Body of pancreas (tissue), 4 donors: ENCODE results near the gene SYNE1. TPM values are rescaled to one million over a fixed set of nuclear protein-coding genes. Genes with fewer than 3 reads are reported as not detected.

Experiments
- ATAC-seq: fragments of 150-250 bp; one replicate; pipeline ENCODE4 v1.9.1; 2016
- DNase-seq, 4 donors: peaks; one replicate each; pipeline ENCODE4 v3.0.0-alpha.2; 2019
- H3K27ac ChIP-seq, 4 donors: fragments of 200-600 bp; sonication (generic); 1 replicate in 3 of 4; 2 replicates in 1 of 4; pipeline versions ENCODE4 v1.5.1 to v1.6.1; 2016 to 2019; ENCODE audit warnings: mild to moderate bottlenecking in 1 of 4, mixed read lengths in 1 of 4, moderate library complexity in 1 of 4
- H3K27me3 ChIP-seq, 2 donors: fragments of 200-600 bp; sonication (generic); one replicate each; pipeline ENCODE4 v1.6.0; 2016; ENCODE audit warnings: mild to moderate bottlenecking in 1 of 2
- H3K36me3 ChIP-seq, 2 donors: fragments of 200-600 bp; sonication (generic); replicated peaks in 1 of 2; 2 replicates each; pipeline ENCODE4 v1.5.1; 2016; ENCODE audit warnings: low read depth in 2 of 2; ENCODE audit not compliant: insufficient read depth in 1 of 2
- H3K4me1 ChIP-seq: fragments of 200-600 bp; sonication (generic); one replicate; pipeline ENCODE4 v1.6.0; 2016
- H3K4me3 ChIP-seq, 2 donors: fragments of 200-600 bp; sonication (generic); 1 replicate in 1 of 2; 2 replicates in 1 of 2; pipeline ENCODE4 v1.5.1; 2016 to 2019
- H3K9me3 ChIP-seq, 3 donors: fragments of 200-600 bp; sonication (generic); 1 replicate in 2 of 3; 2 replicates in 1 of 3; pipeline ENCODE4 v1.5.1; 2016
- CTCF ChIP-seq, 7 experiments: fragments of 450-650 bp in 4 of 7; fragments of 200-600 bp in 3 of 7; sonication (generic) in 3 of 7; IDR thresholded peaks; one replicate each; pipeline ENCODE4 v1.5.1; 2016 to 2019; ENCODE audit warnings: antibody characterized with exemption in 7 of 7
- POLR2A ChIP-seq, 3 donors: fragments of 450-650 bp; IDR thresholded peaks; one replicate each; pipeline ENCODE4 v1.6.1; 2016; ENCODE audit warnings: antibody characterized with exemption in 3 of 3, mild to moderate bottlenecking in 2 of 3
- WGBS, 2 donors: methylation state at CpG; one replicate each; pipeline ENCODE4 v1.1.5; 2017; 5-methylcytosine and 5-hydroxymethylcytosine counted together
- intact Hi-C: fragments of 100-400 bp; cut with DNase I; formaldehyde crosslinking; loops from one replicate; pipeline ENCODE4 v1.15.1; 2023
- total RNA-seq, 2 donors: library from RNA; depleted of rRNA; stranded (reverse); fragments of >200 nt; gene quantifications; one replicate each; pipeline ENCODE4 v1.1.0, GENCODE V29; 2016

SYNE1 gene
- total RNA-seq, 2 donors from 2014 or later, result 109 to 123 TPM

- WGBS, 2 donors, result 96 to 100% methylated on average over 2 of the region's 2 CpGs
- ATAC-seq (no peak), DNase-seq (no peak)
- Histone ChIP-seq H3K4me1 (no peaks in the 10 kb centered on the region), H3K27ac (no peak overlapping the region), H3K36me3 (peaks cover 0 to 34% of the 10 kb centered on the region in 2 donors), H3K27me3 (no peaks in the 10 kb centered on the region), H3K9me3 (no peaks in the 10 kb centered on the region), H3K4me3 (no peak overlapping the region)
- TF ChIP-seq POLR2A (IDR thresholded peaks at IDR 0.05) (no peak), CTCF (IDR thresholded peaks at IDR 0.05) (no peak)
- intact Hi-C loops, result no loop called here
Measured at GRCh38 chr6:152312434-152312833, 324.7 kb downstream of the SYNE1 start.

GRCh38 chr6:152310371-152310954 is 326.7 kb downstream of the SYNE1 start:
- Histone ChIP-seq H3K9me3 (no peaks in the 10 kb centered on the region), H3K27ac (no peak overlapping the region), H3K4me1 (no peaks in the 10 kb centered on the region), H3K36me3 (peaks cover 0 to 25% of the 10 kb centered on the region in 2 donors), H3K27me3 (no peaks in the 10 kb centered on the region), H3K4me3 (no peak overlapping the region)
- TF ChIP-seq CTCF (IDR thresholded peaks at IDR 0.05), result no peak
- TF ChIP-seq POLR2A (IDR thresholded peaks at IDR 0.05), result no peak
- ATAC-seq (no peak), DNase-seq (no peak)
- WGBS, 2 donors, result 89% methylated on average over 7 of the region's 7 CpGs
- intact Hi-C loops, result no loop called here

- Histone ChIP-seq H3K27ac (no peak overlapping the region), H3K36me3 (peaks cover 0 to 26% of the 10 kb centered on the region in 2 donors), H3K27me3 (no peaks in the 10 kb centered on the region), H3K4me3 (no peak overlapping the region), H3K9me3 (no peaks in the 10 kb centered on the region), H3K4me1 (no peaks in the 10 kb centered on the region)
- TF ChIP-seq CTCF (IDR thresholded peaks at IDR 0.05), result no peak
- TF ChIP-seq POLR2A (IDR thresholded peaks at IDR 0.05), result no peak
- WGBS, 2 donors, result 84 to 88% methylated on average over 6 of the region's 6 CpGs
- intact Hi-C loops, result no loop called here
- DNase-seq, result no peak
- ATAC-seq, result no peak
Measured at GRCh38 chr6:152309648-152310047, 327.5 kb downstream of the SYNE1 start.

GRCh38 chr6:152309006-152309405 is 328.2 kb downstream of the SYNE1 start:
- intact Hi-C loops, result no loop called here
- H3K9me3 ChIP-seq, result no peaks in the 10 kb centered on the region
- no peak overlapping the region for H3K27ac ChIP-seq
- DNase-seq (no peak), ATAC-seq (no peak)
- TF ChIP-seq POLR2A (IDR thresholded peaks at IDR 0.05) (no peak), CTCF (IDR thresholded peaks at IDR 0.05) (no peak)
- H3K36me3 ChIP-seq, result peaks cover 0 to 26% of the 10 kb centered on the region in 2 donors
- 86 to 89% methylated on average over 3 of the region's 3 CpGs for WGBS, 2 donors
- H3K4me3 ChIP-seq, result no peak overlapping the region
- H3K27me3 ChIP-seq, result no peaks in the 10 kb centered on the region
- H3K4me1 ChIP-seq, result no peaks in the 10 kb centered on the region

- TF ChIP-seq POLR2A (IDR thresholded peaks at IDR 0.05), result no peak
- no peak for TF ChIP-seq CTCF (IDR thresholded peaks at IDR 0.05)
- no peak for DNase-seq
- no peaks in the 10 kb centered on the region for H3K4me1 ChIP-seq
- no peak overlapping the region for H3K4me3 ChIP-seq
- no peaks in the 10 kb centered on the region for H3K9me3 ChIP-seq
- peaks cover 0 to 28% of the 10 kb centered on the region in 2 donors for H3K36me3 ChIP-seq
- no peak for ATAC-seq
- 88 to 89% methylated on average over 5 of the region's 5 CpGs for WGBS, 2 donors
- intact Hi-C loops, result no loop called here
- H3K27me3 ChIP-seq, result no peaks in the 10 kb centered on the region
- no peak overlapping the region for H3K27ac ChIP-seq
Measured at GRCh38 chr6:152308306-152308705, 328.9 kb downstream of the SYNE1 start.
